Stimulated activated CD8-positive, alpha-beta memory T cell treated with anti-CD3 and anti-CD28 coated beads, Interleukin-2, amount 100 ng/mL, for 1 hour (primary cell): ENCODE data around the gene CPA2.

ENCODE experiments used
- DNase-seq, 2 donors: peaks; one replicate each; pipeline ENCODE4 v3.0.0-alpha.2; 2020; ENCODE audit warnings: low read depth in 2 of 2

Gene CPA2

DNA sequence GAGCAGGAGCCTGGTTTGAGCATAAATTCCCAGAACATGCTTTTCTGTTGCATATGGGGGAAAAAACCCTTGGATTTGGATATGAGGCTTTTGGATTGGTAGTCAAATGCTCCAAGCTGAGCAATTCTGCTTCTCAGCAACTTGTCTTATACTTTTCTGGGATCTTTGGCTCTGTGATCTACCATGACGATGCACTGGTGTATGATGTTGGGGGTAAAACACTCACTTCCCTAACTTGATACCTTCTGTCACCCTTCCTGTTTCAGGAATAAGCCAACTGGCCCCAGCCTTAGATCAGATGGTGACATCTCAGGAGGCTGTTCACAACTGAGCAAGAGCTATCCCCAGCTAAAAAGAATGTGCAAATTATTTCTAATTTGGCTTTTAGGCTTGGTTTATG, 13.2 kb downstream of the CPA2 start:
- no peak for DNase-seq

DNA sequence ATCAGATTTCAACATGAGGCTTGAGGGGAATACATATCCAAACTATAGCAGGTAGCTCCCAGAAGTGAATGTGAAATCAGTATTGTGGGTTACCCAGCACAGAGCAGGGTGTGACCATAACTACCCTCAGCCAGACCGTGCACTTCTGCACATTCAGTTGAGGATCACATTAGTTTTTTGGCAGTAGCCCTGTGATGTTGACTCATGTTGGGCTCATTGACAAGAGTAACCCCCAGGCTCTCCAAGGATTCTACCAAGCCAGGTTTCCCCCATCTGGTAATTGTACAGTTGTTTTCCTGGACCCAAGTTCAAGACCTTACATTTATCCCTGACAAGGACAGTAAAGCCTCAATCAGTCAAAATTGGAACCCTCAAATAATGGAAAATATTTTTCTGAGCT, 14.6 kb downstream of the CPA2 start:
- no peak for DNase-seq

DNA sequence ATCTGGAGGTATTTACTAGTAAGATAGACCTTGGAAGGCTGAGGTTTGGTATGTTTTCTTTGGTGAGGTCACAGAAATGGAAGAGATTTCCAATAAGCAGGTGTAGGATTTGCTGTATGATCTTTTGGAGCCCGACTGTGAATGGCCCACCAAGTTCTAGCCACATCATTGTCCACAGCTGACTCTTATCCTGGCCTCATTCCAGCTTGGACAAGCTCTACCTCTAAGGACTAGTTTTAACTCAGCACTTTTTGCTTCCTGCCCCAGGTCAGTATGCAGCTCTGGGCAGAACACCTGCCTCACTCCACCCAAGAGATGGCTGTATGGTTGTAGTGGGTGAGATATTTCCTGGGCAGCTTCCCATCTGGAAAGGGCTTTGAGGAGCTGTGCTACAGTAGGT, 20.2 kb downstream of the CPA2 start:
- DNase-seq, result no peak

DNA sequence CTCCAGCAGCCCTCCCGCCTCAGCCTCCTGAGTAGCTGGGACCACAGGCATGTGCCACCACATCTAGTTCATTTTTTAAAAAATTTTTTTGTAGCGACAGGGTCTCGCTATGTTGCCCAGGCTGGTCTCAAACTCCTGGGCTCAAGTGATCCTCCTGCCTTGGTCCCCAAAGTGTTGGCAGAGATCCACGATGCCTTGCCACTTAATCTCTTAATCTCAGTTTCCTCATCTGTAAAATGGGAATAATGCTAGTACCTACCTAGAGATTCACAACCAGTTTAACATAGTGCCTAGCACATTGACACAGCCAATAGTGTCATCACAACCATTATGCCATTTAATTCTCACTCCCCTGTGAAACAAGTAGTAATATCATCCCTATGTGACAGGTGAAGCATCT, 21.5 kb downstream of the CPA2 start:
- no peak for DNase-seq

DNA sequence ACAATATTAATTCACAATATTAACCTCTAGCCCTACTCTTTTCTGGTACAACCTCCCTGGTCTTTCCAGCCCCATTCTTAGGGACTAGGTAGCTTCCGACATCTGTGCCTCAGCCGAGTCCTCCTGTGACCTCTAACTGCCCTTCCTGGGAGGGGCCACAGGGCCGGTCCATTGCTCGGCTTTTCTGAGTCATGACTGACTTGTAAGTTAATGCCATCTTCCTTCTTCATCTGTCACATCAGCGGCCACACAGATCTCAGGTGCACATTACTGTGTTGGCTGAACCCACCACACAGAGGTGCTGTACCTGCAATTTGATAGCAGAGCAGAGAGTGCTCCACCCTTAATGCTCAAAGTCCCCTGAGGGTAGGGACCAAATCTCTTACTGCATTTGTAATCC, 22.2 kb downstream of the CPA2 start:
- DNase-seq, result no peak

DNA sequence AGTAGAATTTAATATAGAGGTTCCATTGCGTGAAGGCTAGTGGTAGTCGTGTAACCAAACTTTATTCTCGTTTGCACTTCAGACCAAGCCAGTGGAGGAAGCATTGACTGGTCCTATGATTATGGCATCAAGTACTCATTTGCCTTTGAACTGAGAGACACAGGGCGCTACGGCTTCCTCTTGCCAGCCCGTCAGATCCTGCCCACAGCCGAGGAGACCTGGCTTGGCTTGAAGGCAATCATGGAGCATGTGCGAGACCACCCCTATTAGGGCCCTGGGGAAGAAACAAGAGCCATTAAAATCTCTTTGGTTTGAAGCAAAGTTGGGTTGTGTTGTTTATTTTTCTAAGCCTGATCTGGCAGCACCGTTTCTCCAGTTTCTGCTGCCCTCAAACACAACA, 22.8 kb downstream of the CPA2 start:
- DNase-seq, result no peak

DNA sequence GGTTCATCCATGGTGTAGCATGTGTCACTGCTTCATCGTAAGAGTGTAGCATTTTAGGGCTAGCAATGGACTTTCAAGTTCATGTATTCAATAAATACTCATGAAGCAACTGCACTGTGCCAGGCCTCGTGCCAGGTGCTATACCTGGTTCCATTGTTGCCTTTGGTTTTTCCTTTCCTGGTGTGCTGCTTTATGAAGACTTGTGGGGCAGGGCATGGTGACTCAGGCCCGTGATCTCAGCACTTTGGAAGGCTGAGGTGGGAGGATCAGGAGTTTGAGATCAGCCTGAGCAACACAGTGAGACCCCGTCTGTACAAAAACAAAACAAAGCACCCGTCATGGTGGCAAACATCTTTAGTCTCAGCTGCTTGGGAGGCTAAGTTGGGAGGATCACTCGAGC, 24.1 kb downstream of the CPA2 start:
- no peak for DNase-seq

DNA sequence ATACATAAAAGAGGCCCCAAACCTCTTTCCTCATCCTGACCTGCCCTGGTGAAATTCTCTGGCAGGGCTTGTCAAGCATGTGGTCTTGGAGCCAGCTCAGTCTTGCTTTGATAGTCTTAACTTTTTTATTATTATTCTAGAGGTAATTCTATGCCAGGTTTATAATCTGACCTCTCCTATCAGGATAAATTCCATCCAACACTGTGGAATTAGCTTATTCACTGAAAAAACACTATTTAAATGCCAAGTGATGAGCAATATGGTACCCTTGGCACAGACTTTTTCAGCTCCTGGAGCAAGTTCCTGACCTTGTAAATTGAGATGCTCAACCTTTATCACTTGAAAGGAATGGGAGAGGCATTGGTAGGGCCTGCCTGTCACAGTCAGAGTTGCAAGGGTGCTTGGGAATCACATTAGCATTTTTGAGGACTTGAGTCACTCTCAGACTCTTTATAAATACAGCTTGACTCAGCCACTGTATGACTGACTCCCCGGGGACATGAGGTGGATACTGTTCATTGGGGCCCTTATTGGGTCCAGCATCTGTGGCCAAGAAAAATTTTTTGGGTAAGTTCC, 26.1 kb downstream of the CPA2 start, which contains the start of gene CPA4:
Gene CPA4 (plus strand): TSS at position 480 of the 576 bp plus-strand sequence. CDS start 20 bp downstream, at position 500.
- DNase-seq, result no peak

DNA sequence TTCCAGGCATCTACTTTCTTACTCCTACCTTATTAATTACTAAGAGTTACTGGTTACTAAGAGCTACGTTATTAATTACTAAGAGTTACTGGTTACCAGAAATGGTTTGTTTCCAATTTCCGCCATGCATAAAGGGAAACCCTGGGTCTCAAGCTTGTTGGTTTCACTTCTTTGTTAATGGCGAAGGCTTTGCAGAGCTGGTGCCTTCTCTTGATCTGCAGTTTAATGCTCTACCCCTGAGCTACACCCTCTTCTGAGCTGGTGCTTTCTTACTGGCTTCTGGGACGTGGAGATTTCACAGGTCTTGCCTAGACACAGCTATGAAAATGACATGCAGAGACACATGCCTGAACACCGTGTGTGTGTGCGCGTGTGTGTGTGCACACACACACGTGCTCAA, 26.9 kb downstream of the CPA2 start:
- DNase-seq, result no peak

DNA sequence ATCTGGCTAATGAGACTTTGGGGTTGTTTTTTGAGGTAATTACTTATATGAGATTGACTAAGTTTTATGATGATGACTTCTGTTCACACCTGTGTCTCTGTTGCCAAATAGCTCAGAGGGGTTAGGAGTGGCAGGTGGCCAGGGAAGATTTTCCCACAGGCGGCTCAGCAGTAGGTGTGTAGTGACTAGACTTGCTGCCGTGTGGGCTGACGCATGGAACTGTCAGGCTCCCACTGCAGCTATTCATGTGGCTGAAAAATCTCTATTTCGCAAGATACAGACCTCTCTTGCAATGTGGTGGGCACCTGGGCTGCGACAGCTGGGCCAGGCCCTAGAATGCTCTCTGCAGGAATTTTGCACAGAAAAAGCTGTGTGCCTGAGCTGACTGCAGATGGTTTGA, 27.7 kb downstream of the CPA2 start:
- DNase-seq, result no peak

DNA sequence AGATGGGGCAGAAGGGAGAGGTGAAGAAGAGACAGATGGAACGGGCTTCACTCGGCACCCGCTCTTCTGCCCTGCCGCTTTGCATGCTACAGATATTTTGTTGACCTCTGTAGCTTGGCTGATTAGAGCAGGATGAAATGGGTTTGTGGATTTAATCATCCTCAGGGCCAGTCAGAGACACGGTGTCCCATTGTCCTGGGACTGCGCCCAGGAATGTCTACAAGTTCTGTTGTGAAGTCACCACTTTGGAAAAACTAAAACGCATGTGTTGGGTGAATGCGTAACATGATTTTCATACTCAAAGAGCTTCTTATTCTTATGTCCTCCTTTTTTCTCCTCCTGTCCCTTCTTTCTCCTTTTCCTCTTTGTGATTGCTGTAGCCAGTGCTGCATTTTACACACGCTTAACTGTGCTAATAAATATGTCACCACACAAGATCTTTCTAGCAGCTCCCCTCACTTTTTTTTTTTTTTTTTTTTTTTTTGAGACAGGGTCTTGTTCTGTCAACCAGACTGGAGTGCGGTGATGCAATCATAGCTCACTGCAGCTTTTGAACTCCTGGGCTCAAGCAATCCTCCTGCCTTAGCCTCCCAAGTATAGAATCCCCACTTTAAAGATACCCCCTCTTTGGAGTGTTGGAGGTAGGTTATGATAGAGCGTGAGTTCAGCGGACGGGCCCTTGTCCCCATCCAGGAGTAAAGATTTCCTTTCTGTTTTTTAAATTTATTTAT, 29.7 kb downstream of the CPA2 start:
- DNase-seq, result no peak

DNA sequence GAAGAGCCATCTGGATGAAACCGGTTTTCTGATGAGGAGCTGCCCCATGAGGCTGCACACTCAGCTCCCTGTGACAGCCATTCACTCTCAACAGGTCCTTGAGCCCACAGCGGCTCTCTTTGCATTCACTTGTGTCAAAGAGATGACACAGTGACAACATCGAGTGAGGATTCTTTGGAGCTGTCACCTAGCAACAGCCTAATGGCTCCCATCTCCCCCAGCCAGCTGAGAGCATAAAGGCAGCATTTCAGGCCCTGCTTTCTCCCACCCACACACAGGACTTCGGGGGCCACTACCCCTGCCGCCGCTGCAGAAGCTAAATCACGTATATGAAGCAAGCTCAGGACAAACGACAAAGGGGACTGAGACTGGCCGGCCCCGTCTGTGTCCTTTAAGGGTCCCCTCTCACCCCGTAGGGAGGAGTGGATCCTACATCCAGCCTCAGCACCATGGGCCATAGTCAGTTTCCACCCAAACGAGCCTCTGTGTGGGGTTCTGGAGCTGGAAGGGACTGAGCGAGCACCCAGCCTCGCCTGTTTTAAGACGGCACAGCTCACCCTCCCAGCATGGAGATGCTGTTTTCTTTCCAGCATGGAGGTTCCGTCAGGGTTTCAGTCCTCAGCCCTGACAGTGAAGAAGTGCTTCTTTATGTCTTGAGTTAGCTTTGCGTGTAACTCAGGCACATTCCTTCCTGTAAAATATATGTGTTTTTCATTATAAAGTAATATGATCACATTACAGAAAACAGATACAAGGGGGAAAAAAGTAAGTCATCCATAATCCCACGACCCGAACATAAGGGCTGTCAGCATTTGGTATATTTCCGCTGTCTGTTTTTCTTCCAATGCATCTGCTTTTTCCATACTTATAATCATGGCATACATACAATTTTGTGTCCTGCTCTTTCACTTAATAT, 31.2 kb downstream of the CPA2 start:
- DNase-seq, result no peak

DNA sequence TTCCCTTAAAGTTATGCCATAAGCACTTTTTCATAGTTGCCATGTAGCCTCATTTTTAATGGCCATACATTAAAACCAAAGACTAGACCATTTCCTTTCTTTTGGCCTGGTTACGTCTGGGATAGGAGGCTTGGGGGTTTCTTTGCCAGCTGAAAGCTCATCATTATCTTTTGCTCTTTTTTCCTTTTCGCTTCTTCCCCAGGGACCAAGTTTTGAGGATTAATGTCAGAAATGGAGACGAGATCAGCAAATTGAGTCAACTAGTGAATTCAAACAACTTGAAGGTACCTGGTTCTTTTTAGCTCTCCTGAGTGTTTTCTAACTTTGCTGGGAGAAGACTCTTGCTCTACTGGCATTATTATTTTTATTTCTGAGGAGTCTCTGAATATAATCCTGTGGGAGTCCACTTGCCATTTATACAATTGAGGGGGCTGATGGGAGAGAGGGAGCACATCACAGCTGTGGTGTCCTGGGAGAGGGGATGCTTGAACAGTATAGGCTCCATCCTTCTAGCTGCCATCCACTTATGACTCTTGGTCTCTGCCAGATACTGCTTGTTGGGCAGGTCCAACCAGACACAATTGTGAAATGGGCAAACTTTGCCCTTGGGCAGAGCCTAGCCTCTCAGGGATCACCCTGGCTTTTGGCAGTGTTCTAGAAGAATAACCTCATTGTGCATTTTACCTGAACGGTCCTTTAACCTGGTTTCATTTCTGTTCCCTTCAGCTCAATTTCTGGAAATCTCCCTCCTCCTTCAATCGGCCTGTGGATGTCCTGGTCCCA, 32.1 kb downstream of the CPA2 start:
- no peak for DNase-seq

DNA sequence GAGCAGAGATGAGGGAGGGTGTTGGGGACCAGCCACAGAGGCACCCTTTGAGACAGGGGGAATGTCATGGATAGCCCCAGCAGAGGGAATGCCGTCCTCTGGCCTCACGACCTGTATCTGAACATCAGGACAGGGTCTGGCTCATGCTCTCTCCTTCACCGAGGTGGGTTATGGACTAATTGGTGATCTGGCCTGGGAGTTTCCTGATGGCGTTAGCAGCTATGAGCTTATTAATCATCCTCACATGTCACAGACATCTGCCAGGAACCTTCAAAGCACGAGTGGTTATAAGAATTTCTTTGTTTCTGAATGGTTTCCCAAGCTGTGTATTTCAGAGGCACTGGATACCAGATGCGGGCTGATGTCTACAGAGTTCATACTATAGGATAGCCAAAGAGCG, 33.2 kb downstream of the CPA2 start:
- DNase-seq, result no peak

DNA sequence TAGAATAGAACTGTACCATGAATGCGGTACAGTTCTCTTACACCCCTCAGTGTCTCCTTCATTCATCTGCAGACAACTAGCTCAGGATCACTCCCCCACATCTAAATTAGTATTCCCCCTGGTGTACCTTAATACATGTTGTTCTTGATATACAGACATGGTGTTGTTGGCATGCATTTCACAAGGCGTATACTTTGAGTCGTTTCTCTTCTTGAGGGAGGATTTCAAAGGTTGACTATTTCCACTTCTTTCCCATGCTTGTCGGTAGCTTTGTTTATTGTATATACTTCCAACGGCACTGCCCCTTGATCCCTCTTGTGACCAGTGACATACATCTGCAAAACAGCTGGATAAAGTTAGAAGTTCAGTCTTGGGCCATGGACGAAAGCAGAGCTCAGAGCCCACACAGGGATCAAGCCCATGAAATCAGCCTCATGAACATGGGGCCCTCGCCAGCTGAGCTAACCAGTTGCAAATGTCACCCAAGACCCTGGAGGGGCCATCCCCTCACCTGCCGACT, 34.9 kb downstream of the CPA2 start:
- DNase-seq, result no peak

DNA sequence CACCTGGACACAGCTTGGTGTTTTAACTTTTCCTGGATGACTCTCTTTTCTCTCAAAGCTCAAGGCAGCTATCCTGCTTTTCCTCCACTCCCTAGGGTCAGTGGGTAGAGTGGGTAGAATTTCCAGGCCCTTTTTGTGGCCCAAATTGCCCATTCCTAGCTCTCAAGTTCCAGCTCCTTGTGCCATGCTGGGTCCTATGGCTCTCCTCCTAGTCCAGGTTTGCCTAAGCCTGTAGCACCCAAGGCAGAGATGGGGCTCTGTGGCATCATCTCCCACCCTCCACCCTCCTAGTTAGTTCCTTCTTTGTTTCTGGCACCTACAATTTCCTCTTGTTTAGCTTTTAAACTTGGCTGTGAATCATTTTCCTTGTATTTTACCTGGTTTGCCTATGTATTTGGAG, 36.0 kb downstream of the CPA2 start:
- DNase-seq, result no peak

DNA sequence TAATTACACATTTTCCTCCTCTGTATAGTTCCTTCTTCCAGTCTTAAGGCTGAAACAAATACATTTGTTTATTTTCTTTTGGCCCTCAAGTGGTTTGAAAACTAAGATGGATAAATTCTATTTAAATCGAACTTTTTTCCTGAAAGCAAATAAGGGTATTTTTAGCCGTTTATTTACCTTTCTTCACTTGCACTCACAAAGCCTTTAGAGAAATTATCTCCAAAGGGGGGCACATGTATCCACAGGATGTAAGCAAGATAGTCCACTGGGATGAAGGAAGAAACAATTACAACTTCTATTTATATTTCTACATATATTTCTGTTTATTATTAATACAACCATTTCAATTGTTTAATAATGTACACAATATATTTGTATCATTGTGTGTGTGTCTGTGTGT, 36.5 kb downstream of the CPA2 start:
- DNase-seq, result no peak

DNA sequence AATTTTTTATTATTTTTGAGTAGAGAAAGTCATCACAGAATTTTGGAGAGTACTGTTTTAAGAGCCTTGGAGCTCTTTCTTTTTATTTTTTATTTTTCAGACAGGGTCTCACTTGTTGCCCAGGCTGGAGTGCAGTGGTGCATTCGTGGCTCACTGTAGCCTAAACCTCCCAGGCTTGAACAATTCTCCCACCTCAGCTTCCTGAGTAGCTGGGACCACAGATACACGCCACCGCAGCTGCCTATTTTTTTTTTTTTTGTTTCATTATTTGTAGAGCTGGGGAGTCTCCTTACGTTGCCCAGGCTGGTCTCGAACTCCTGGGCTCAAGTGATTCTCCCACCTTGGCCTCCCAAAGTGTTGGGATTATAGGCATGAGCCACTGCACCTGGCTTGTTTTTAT, 36.9 kb downstream of the CPA2 start:
- no peak for DNase-seq

DNA sequence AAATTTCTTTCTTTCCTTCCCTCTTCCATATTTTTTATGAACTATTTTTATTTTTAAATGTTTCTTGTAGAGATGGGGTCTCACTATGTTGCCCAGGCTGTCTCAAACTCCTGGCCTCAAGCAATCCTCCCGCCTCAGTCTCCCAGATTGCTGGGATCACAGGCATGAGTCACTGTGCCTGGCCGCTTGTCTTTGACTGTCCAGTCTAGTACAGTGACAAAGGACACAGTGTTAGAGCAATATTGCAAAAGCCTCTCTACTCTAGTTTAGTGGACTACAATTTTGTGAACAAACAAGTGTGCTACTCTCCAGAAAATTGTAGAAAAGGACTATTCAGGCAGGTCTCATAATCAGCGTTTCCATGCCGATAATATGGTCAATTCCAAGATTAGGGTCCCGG, 37.3 kb downstream of the CPA2 start:
- no peak for DNase-seq

DNA sequence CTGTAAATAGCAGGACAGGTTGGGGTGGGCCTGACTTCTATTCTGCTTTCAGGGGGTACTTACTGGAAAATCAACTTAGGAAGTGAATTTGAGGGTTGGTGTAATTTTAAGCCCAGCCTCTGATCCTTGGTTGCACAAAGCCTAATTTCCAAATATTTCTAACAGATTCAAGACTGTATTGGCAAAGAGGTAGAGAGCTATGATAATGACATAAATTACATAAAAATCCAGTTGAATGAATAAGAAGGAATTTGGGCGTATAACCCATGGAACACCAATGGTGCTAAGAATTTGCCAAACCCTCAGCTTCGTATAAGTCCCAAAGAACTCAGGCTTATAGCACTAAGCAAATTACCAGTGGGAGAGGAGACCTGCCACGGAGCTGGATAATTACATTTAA, 38.2 kb downstream of the CPA2 start:
- no peak for DNase-seq

DNA sequence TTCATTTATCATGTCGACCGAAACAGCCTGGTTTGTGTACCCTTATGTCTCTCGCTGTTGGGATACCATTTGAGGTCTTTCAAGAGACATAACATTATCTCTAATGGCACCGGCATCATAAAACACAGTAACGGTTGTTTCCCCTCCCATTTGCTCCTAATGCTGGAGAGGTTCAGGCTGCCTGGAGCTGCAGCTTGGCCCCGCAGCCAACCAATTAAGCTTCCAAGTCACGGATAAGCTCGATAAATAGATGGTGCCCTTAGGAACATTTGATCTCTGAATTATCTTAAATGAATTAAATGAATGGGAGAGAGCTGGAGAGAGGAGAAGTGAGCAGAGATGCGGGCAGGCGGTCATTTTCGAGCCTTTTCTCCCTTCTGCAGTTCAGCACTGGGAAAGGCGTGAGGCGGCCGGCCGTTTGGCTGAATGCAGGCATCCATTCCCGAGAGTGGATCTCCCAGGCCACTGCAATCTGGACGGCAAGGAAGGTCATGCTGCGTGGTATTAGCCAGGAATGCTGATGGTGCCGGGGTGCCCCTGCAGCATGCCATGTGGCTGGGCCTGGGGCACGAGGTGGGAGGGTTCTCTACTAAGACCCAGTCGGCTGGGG, 38.9 kb downstream of the CPA2 start:
- no peak for DNase-seq
